GM12878 (cell line): Measurements from ENCODE around the gene COG1. TPM values are rescaled to one million over a fixed set of nuclear protein-coding genes. Genes with fewer than 3 reads are reported as not detected.

Experiments
- polyA plus RNA-seq, 11 experiments: library from polyadenylated mRNA; depleted of rRNA in 4 of 11; unstranded in 6 of 11; stranded (reverse) in 5 of 11; fragments of >200 nt; fragmentation: Nextera tagmentation in 4 of 11; fragmentation: Illumina TruSeq in 1 of 11; extraction: Ambion mirVana in 4 of 11; extraction: Trizol in 1 of 11; gene quantifications; 1 replicate in 1 of 11; 2 replicates in 10 of 11; pipeline versions ENCODE4 v1.2.1 to v1.2.3, GENCODE V29; 2011 to 2016; ENCODE audit warnings: inconsistent platforms in 2 of 11, missing spikeins in 2 of 11, low read depth in 1 of 11
- total RNA-seq, 4 experiments: library from RNA; depleted of rRNA in 3 of 4; stranded (reverse); fragments of >200 nt in 3 of 4; fragmentation: Illumina TruSeq in 1 of 4; extraction: Trizol in 1 of 4; gene quantifications; 2 replicates each; pipeline versions ENCODE4 v1.2.1 to v1.2.3, GENCODE V29; 2013 to 2021

Gene COG1
- total and polyA plus RNA-seq, 10 of the 15 experiments (the other 5 are each of a cell fraction or from before 2014, with no cell fraction given), result 10.5 to 24.1 (median 18.1) TPM

Other genes with a start within 250 kb of the COG1 start
- gene SLC39A11, start 100.4 kb upstream of the COG1 start, total RNA-seq (2014; rRNA removed), result 14.1 and 14.2 TPM in 2 replicates
- gene SLC39A11, start 100.4 kb upstream of the COG1 start, total RNA-seq (2014; rRNA removed; fragmentation: Illumina TruSeq; extraction: Trizol), result 13.9 and 15.2 TPM in 2 replicates
- 22.1 and 23.8 TPM in 2 replicates for gene SLC39A11, start 100.4 kb upstream of the COG1 start, total RNA-seq (2021)
- gene SLC39A11, start 100.4 kb upstream of the COG1 start, polyA plus RNA-seq (2011; rRNA removed), result 12.3 and 13.6 TPM in 2 replicates
- gene SLC39A11, start 100.4 kb upstream of the COG1 start, polyA plus RNA-seq (2014; fragmentation: Illumina TruSeq; extraction: Trizol), result 8.2 and 10.9 TPM in 2 replicates
- 10 to 100 TPM in 1 of 2 experiments, 1 to 10 TPM in 1; 8.6 to 11.7 TPM for gene SLC39A11, start 100.4 kb upstream of the COG1 start, polyA plus RNA-seq (2014; fragmentation: Nextera tagmentation; extraction: Ambion mirVana)
- gene SLC39A11, start 100.4 kb upstream of the COG1 start, polyA plus RNA-seq (2014; rRNA removed), result 10.6 and 16.6 TPM in 2 replicates
- gene SLC39A11, start 100.4 kb upstream of the COG1 start, polyA plus RNA-seq (2016; fragmentation: Nextera tagmentation; extraction: Ambion mirVana), result 10 to 100 TPM; 16.3 to 18.6 TPM
- 1.9 and 2.2 TPM in 2 replicates for gene SSTR2, start 28.0 kb upstream of the COG1 start, total RNA-seq (2014; rRNA removed)
- gene SSTR2, start 28.0 kb upstream of the COG1 start, total RNA-seq (2014; rRNA removed; fragmentation: Illumina TruSeq; extraction: Trizol), result 1.7 and 2.0 TPM in 2 replicates
- 2.3 TPM in 2 replicates for gene SSTR2, start 28.0 kb upstream of the COG1 start, total RNA-seq (2021)
- 12.5 and 14.2 TPM in 2 replicates for gene SSTR2, start 28.0 kb upstream of the COG1 start, polyA plus RNA-seq (2011; rRNA removed)
- gene SSTR2, start 28.0 kb upstream of the COG1 start, polyA plus RNA-seq (2014; fragmentation: Illumina TruSeq; extraction: Trizol), result 1.7 TPM in 2 replicates
- gene SSTR2, start 28.0 kb upstream of the COG1 start, polyA plus RNA-seq (2014; fragmentation: Nextera tagmentation; extraction: Ambion mirVana), result under 1 TPM; 0.47 to 0.69 TPM
- gene SSTR2, start 28.0 kb upstream of the COG1 start, polyA plus RNA-seq (2014; rRNA removed), result 1.5 and 1.6 TPM in 2 replicates
- gene SSTR2, start 28.0 kb upstream of the COG1 start, polyA plus RNA-seq (2016; fragmentation: Nextera tagmentation; extraction: Ambion mirVana), result 1 to 10 TPM; 1.2 to 1.6 TPM
- gene CPSF4L, start 68.8 kb downstream of the COG1 start, total RNA-seq (2014; rRNA removed), result not detected in 2 replicates
- not detected in 2 replicates for gene CPSF4L, start 68.8 kb downstream of the COG1 start, total RNA-seq (2014; rRNA removed; fragmentation: Illumina TruSeq; extraction: Trizol)
- not detected in 2 replicates for gene CPSF4L, start 68.8 kb downstream of the COG1 start, total RNA-seq (2021)
- not detected in 2 replicates for gene CPSF4L, start 68.8 kb downstream of the COG1 start, polyA plus RNA-seq (2011; rRNA removed)
- gene CPSF4L, start 68.8 kb downstream of the COG1 start, polyA plus RNA-seq (2014; fragmentation: Illumina TruSeq; extraction: Trizol), result not detected in 2 replicates
- gene CPSF4L, start 68.8 kb downstream of the COG1 start, polyA plus RNA-seq (2014; fragmentation: Nextera tagmentation; extraction: Ambion mirVana), result not detected
- gene CPSF4L, start 68.8 kb downstream of the COG1 start, polyA plus RNA-seq (2014; rRNA removed), result not detected in 2 replicates
- gene CPSF4L, start 68.8 kb downstream of the COG1 start, polyA plus RNA-seq (2016; fragmentation: Nextera tagmentation; extraction: Ambion mirVana), result not detected
- gene CDC42EP4, start 118.9 kb downstream of the COG1 start, total RNA-seq (2014; rRNA removed), result 2.7 and 3.1 TPM in 2 replicates
- 0.97 and 1.3 TPM in 2 replicates for gene CDC42EP4, start 118.9 kb downstream of the COG1 start, total RNA-seq (2014; rRNA removed; fragmentation: Illumina TruSeq; extraction: Trizol)
- gene CDC42EP4, start 118.9 kb downstream of the COG1 start, total RNA-seq (2021), result 3.0 and 3.5 TPM in 2 replicates
- gene CDC42EP4, start 118.9 kb downstream of the COG1 start, polyA plus RNA-seq (2011; rRNA removed), result 5.9 and 7.1 TPM in 2 replicates
- 1.4 TPM in 2 replicates for gene CDC42EP4, start 118.9 kb downstream of the COG1 start, polyA plus RNA-seq (2014; fragmentation: Illumina TruSeq; extraction: Trizol)
- under 1 TPM; 0.05 to 0.20 TPM for gene CDC42EP4, start 118.9 kb downstream of the COG1 start, polyA plus RNA-seq (2014; fragmentation: Nextera tagmentation; extraction: Ambion mirVana)
- 2.5 and 2.8 TPM in 2 replicates for gene CDC42EP4, start 118.9 kb downstream of the COG1 start, polyA plus RNA-seq (2014; rRNA removed)
- 1 to 10 TPM; 3.7 to 3.8 TPM for gene CDC42EP4, start 118.9 kb downstream of the COG1 start, polyA plus RNA-seq (2016; fragmentation: Nextera tagmentation; extraction: Ambion mirVana)